Mesothelial cell of epicardium (in vitro differentiated cells): ENCODE results near the gene BEX3. TPM values are rescaled to one million over a fixed set of nuclear protein-coding genes. Genes with fewer than 3 reads are reported as not detected.

Experiments used
- DNase-seq, 2 experiments: peaks; one replicate each; pipeline ENCODE4 v3.0.0; 2021; ENCODE audit warnings: low spot score in 2 of 2; ENCODE audit not compliant: unreplicated experiment in 2 of 2
- H3K27ac Mint-ChIP-seq: 2 replicates; pipeline ENCODE4 v1.8.0; 2021; ENCODE audit warnings: mixed read lengths
- H3K27me3 Mint-ChIP-seq: 2 replicates; pipeline ENCODE4 v1.8.0; 2021; ENCODE audit warnings: low read depth, mixed read lengths
- H3K36me3 Mint-ChIP-seq: 2 replicates; pipeline ENCODE4 v1.8.0; 2021; ENCODE audit warnings: mixed read lengths
- H3K4me1 Mint-ChIP-seq: 2 replicates; pipeline ENCODE4 v1.8.0; 2021; ENCODE audit warnings: mixed read lengths
- H3K4me3 Mint-ChIP-seq: 2 replicates; pipeline ENCODE4 v1.8.0; 2021; ENCODE audit warnings: mild to moderate bottlenecking, moderate library complexity, mixed read lengths
- H3K9me3 Mint-ChIP-seq: 2 replicates; pipeline ENCODE4 v1.8.0; 2021; ENCODE audit warnings: mixed read lengths
- total RNA-seq: library from RNA; stranded (reverse); gene quantifications from 3 replicates; pipeline ENCODE4 v1.2.1, GENCODE V29; 2021
- TF ChIP-seq, protein P1 (sequence below): fragments of 200-600 bp; sonication (generic); IDR thresholded peaks from one replicate; pipeline ENCODE4 v1.5.0; 2021; ENCODE audit warnings: antibody characterized with exemption; ENCODE audit not compliant: unreplicated experiment

The BEX3 gene
- total RNA-seq, 1 donor from 2014 or later, result 314 TPM

DNA sequence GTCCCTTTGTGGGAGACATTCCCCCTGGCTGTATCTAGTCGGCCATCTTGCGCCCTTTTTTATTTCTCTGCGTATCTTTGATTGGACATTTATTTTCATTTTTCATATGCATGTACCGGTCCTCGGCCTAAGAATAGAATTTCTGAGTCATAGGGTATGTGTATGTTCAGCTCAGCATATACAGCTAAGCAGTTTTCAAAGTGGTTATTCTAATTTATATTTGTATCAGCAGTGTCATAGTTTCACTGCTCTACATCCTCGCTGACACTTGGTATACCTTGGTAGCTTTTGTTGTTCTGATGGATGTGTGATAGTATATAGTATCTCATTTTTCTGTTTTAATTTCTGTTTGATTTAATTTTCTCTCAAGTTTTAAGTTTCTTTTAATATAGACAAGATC lies 38.7 kb downstream of the BEX3 start:
- Mint-ChIP-seq H3K27ac (no peak overlapping the region), H3K4me3 (no peak overlapping the region), H3K4me1 (no peaks in the 10 kb centered on the region), H3K27me3 (no peaks in the 10 kb centered on the region), H3K36me3 (no peaks in the 10 kb centered on the region), H3K9me3 (peaks cover 26% of the 10 kb centered on the region)
- TF ChIP-seq, protein P1, sequence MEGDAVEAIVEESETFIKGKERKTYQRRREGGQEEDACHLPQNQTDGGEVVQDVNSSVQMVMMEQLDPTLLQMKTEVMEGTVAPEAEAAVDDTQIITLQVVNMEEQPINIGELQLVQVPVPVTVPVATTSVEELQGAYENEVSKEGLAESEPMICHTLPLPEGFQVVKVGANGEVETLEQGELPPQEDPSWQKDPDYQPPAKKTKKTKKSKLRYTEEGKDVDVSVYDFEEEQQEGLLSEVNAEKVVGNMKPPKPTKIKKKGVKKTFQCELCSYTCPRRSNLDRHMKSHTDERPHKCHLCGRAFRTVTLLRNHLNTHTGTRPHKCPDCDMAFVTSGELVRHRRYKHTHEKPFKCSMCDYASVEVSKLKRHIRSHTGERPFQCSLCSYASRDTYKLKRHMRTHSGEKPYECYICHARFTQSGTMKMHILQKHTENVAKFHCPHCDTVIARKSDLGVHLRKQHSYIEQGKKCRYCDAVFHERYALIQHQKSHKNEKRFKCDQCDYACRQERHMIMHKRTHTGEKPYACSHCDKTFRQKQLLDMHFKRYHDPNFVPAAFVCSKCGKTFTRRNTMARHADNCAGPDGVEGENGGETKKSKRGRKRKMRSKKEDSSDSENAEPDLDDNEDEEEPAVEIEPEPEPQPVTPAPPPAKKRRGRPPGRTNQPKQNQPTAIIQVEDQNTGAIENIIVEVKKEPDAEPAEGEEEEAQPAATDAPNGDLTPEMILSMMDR, result no peak
- DNase-seq, result no peak

DNA sequence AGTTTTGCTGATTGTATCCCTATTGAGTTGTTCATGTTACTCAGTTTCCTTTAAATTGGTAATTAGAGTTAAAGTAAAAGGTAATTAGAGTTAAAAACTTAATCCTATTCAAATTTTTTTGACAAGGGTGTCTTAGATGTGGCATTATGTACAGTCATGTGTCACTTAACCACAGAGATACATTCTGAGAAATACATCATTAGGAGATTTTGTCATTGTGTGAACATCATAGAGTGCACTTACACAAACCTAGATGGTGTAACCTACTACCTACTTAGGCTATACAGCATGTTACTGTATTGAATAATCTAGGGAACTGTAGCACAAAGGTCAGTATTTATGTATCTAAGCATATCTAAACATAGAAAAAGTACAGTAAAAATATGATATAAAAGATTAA lies 39.2 kb downstream of the BEX3 start:
- no peaks in the 10 kb centered on the region for H3K27me3 Mint-ChIP-seq
- H3K4me3 Mint-ChIP-seq, result no peak overlapping the region
- no peak for DNase-seq
- H3K9me3 Mint-ChIP-seq, result peaks cover 28% of the 10 kb centered on the region
- H3K36me3 Mint-ChIP-seq, result no peaks in the 10 kb centered on the region
- no peak overlapping the region for H3K27ac Mint-ChIP-seq
- no peaks in the 10 kb centered on the region for H3K4me1 Mint-ChIP-seq
- TF ChIP-seq, protein P1, result no peak

DNA sequence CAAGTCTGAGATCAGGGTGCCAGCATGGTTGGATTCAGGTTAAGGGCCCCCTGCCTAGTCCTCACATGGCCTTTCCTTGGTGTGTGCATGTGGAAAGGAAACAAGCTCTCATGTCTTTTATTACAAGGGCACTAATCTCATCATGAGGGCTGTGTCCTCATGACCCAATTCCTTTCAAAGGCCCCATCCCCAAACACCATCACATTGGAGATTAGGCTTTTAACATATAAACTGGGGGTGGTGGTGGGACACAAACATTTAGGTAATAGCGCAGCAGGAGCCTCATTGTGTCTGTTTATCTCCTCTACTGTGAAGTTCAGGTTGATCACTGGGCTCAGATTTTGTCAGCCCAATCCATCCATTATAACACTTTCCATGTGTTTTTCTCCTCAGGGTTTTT lies 41.0 kb downstream of the BEX3 start:
- Mint-ChIP-seq H3K4me1 (no peaks in the 10 kb centered on the region), H3K4me3 (no peak overlapping the region), H3K9me3 (peaks cover 30% of the 10 kb centered on the region), H3K27ac (no peak overlapping the region), H3K36me3 (no peaks in the 10 kb centered on the region), H3K27me3 (no peaks in the 10 kb centered on the region)
- no peak for DNase-seq
- TF ChIP-seq, protein P1, result no peak

DNA sequence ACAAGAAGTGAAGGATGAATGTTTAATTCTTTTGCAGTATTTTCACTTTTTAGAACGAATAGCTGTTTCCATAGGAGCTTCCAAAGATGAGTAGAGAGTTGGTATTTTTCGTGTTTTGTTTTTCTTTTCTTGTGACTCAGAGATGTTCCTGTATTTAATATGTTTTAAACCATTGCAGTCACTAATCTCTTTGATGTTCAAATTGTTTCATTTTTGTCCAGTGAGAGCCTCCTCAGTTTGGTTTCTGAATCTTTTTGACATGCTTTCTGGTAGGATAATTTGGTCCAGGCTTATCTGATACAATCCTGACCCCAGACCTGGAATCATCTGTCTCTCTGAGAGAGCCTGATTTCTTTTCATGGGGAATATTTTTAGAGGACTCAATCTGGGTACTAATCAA lies 41.6 kb downstream of the BEX3 start:
- H3K27me3 Mint-ChIP-seq, result no peaks in the 10 kb centered on the region
- no peak for DNase-seq
- no peak overlapping the region for H3K4me3 Mint-ChIP-seq
- TF ChIP-seq, protein P1, result no peak
- no peaks in the 10 kb centered on the region for H3K4me1 Mint-ChIP-seq
- H3K27ac Mint-ChIP-seq, result no peak overlapping the region
- no peaks in the 10 kb centered on the region for H3K36me3 Mint-ChIP-seq
- peaks cover 31% of the 10 kb centered on the region for H3K9me3 Mint-ChIP-seq

DNA sequence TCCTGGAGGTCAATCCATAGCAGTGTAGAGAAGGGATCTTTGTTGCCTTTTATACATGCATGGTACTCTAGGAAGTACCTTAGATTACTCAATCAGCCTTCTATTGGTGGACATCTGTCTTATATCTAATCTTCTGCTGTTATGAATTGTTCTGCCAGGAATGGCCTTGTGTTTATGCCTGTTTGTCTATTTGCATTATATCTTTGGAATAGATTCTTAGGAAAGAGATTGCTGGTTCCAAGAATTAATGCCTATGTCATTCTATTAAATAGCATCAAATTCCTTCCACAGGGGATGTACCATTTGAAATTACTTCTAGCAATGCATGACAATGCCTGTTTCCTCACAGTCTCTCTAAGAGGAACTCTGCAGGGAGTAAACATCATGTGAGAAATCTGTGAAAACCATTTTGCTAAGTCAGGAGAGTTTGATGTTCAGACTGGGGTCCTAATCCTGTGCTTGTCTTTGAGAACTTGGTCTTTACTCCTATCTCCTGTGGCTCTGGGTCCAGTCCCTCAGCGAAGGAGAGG lies 42.5 kb downstream of the BEX3 start:
- H3K27ac Mint-ChIP-seq, result no peak overlapping the region
- TF ChIP-seq, protein P1, result no peak
- H3K4me3 Mint-ChIP-seq, result no peak overlapping the region
- no peaks in the 10 kb centered on the region for H3K36me3 Mint-ChIP-seq
- no peaks in the 10 kb centered on the region for H3K27me3 Mint-ChIP-seq
- H3K4me1 Mint-ChIP-seq, result no peaks in the 10 kb centered on the region
- peaks cover 31% of the 10 kb centered on the region for H3K9me3 Mint-ChIP-seq
- no peak for DNase-seq
